ENCODE results near the gene ALAS1.

The ALAS1 gene

GRCh38 chr3:52204337-52205073 lies 6.5 kb downstream of the ALAS1 start:
- Histone ChIP-seq H3F3A (ENCODE audit: insufficient read depth, low read length) (no peaks in the 10 kb centered on the region), H3K36me3 (ENCODE audit: insufficient read depth, low read length) (peaks cover 88% of the 10 kb centered on the region), H3K9ac (ENCODE audit: low read length) (no peak overlapping the region), H3K9me3 (ENCODE audit: low read length) (no peaks in the 10 kb centered on the region), H3K4me1 (ENCODE audit: insufficient read depth, low read length, severe bottlenecking) (peaks cover 8% of the 10 kb centered on the region), H3K79me2 (ENCODE audit: insufficient read depth, low read length) (no peaks in the 10 kb centered on the region), H2AFZ (ENCODE audit: low read length) (no peak overlapping the region), H3K27ac (ENCODE audit: low read depth, low read length, poor library complexity, severe bottlenecking) (peak overlapping the region; percentile 42), H3K4me2 (ENCODE audit: low read length) (no peak overlapping the region), H3K9me2 (ENCODE audit: low read depth, low read length) (no peaks in the 10 kb centered on the region), H3K27me3 (ENCODE audit: insufficient read depth, low read length) (no peaks in the 10 kb centered on the region), H3K4me3 (ENCODE audit: low read depth, low read length, poor library complexity, severe bottlenecking) (no peak overlapping the region), H4K20me1 (ENCODE audit: insufficient read depth, low read length) (no peaks in the 10 kb centered on the region)
- TF ChIP-seq, protein P1, sequence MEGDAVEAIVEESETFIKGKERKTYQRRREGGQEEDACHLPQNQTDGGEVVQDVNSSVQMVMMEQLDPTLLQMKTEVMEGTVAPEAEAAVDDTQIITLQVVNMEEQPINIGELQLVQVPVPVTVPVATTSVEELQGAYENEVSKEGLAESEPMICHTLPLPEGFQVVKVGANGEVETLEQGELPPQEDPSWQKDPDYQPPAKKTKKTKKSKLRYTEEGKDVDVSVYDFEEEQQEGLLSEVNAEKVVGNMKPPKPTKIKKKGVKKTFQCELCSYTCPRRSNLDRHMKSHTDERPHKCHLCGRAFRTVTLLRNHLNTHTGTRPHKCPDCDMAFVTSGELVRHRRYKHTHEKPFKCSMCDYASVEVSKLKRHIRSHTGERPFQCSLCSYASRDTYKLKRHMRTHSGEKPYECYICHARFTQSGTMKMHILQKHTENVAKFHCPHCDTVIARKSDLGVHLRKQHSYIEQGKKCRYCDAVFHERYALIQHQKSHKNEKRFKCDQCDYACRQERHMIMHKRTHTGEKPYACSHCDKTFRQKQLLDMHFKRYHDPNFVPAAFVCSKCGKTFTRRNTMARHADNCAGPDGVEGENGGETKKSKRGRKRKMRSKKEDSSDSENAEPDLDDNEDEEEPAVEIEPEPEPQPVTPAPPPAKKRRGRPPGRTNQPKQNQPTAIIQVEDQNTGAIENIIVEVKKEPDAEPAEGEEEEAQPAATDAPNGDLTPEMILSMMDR (IDR thresholded peaks at IDR 0.05; ENCODE audit: low read length) = no peak
- TF ChIP-seq EZH2 (IDR thresholded peaks at IDR 0.05; ENCODE audit: borderline replicate concordance, low read length) = no peak

DNA sequence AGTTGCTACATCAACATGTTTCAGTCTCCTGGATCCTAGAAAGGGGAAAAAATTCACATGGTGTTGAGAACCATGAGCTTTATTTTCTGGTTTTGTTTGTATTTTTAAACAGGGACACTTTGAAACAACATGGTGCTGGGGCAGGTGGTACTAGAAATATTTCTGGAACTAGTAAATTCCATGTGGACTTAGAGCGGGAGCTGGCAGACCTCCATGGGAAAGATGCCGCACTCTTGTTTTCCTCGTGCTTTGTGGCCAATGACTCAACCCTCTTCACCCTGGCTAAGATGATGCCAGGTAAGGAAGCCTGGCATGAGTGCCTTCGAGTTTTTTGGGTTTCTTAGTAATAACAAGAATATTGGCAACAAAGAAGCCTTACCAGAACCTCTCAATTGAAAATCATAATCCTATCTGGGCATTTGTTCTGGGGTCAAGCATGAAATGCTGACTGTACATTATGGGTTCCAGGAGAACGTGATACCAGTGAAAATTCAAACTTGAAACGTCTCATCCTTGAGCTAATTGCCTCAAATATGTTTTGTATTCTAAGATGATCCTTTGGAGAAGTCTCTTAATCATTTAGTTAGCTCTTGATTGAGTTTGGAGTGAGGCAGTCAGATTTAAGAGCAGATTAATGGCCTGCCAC lies 7.9 kb downstream of the ALAS1 start:
- Histone ChIP-seq H3K27ac (ENCODE audit: low read depth, low read length, poor library complexity, severe bottlenecking) (no peak overlapping the region), H3K4me3 (ENCODE audit: low read depth, low read length, poor library complexity, severe bottlenecking) (no peak overlapping the region), H3K4me2 (ENCODE audit: low read length) (no peak overlapping the region), H3K9me2 (ENCODE audit: low read depth, low read length) (no peaks in the 10 kb centered on the region), H3K4me1 (ENCODE audit: insufficient read depth, low read length, severe bottlenecking) (peaks cover 8% of the 10 kb centered on the region), H3K9ac (ENCODE audit: low read length) (no peak overlapping the region), H3F3A (ENCODE audit: insufficient read depth, low read length) (no peaks in the 10 kb centered on the region), H3K79me2 (ENCODE audit: insufficient read depth, low read length) (no peaks in the 10 kb centered on the region), H3K9me3 (ENCODE audit: low read length) (no peaks in the 10 kb centered on the region), H3K27me3 (ENCODE audit: insufficient read depth, low read length) (no peaks in the 10 kb centered on the region), H3K36me3 (ENCODE audit: insufficient read depth, low read length) (peaks cover 94% of the 10 kb centered on the region), H2AFZ (ENCODE audit: low read length) (no peak overlapping the region), H4K20me1 (ENCODE audit: insufficient read depth, low read length) (no peaks in the 10 kb centered on the region)
- TF ChIP-seq EZH2 (IDR thresholded peaks at IDR 0.05; ENCODE audit: borderline replicate concordance, low read length) = no peak
- TF ChIP-seq, protein P1 (IDR thresholded peaks at IDR 0.05; ENCODE audit: low read length) = no peak

DNA sequence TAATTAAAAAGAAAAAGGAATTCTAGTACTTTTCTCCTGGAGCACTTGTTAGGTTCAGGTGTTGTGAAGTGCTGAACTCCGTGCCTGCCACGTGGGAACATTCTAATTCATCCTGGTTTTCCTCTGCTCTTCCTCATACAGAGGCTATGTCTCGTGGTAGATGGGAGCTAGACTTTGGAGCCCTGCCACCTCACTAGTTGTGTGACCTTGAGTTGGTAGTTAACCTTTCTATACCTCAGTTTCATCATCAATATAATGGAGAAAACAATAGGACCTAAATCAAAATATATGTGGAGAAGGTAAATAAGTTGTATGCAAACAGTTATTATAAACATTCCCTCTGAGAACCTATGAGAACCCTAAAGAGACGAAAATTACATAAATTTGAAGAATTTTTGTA lies 10.6 kb downstream of the ALAS1 start:
- Histone ChIP-seq H4K20me1 (ENCODE audit: insufficient read depth, low read length) (no peaks in the 10 kb centered on the region), H3K9me3 (ENCODE audit: low read length) (no peaks in the 10 kb centered on the region), H3K36me3 (ENCODE audit: insufficient read depth, low read length) (peaks cover 96% of the 10 kb centered on the region), H3K9ac (ENCODE audit: low read length) (no peak overlapping the region), H3K4me2 (ENCODE audit: low read length) (no peak overlapping the region), H3K4me1 (ENCODE audit: insufficient read depth, low read length, severe bottlenecking) (peaks cover 8% of the 10 kb centered on the region), H3K27ac (ENCODE audit: low read depth, low read length, poor library complexity, severe bottlenecking) (no peak overlapping the region), H3F3A (ENCODE audit: insufficient read depth, low read length) (no peaks in the 10 kb centered on the region), H2AFZ (ENCODE audit: low read length) (no peak overlapping the region), H3K27me3 (ENCODE audit: insufficient read depth, low read length) (no peaks in the 10 kb centered on the region), H3K9me2 (ENCODE audit: low read depth, low read length) (no peaks in the 10 kb centered on the region), H3K4me3 (ENCODE audit: low read depth, low read length, poor library complexity, severe bottlenecking) (no peak overlapping the region), H3K79me2 (ENCODE audit: insufficient read depth, low read length) (no peaks in the 10 kb centered on the region)
- no peak for TF ChIP-seq EZH2 (IDR thresholded peaks at IDR 0.05; ENCODE audit: borderline replicate concordance, low read length)
- TF ChIP-seq, protein P1 (IDR thresholded peaks at IDR 0.05; ENCODE audit: low read length) = no peak
